ELR (cell line): ENCODE measurements around the gene PRR5L.
"Not testable (repeated sequence)": the region's sequence is repeated elsewhere in the genome, so short reads cannot be mapped to it uniquely, and the experiment has no call there.

Experiments used
- DNase-seq: peaks from one replicate; pipeline ENCODE4 v3.0.0-alpha.2; 2015; ENCODE audit warnings: low read depth

PRR5L gene

DNA sequence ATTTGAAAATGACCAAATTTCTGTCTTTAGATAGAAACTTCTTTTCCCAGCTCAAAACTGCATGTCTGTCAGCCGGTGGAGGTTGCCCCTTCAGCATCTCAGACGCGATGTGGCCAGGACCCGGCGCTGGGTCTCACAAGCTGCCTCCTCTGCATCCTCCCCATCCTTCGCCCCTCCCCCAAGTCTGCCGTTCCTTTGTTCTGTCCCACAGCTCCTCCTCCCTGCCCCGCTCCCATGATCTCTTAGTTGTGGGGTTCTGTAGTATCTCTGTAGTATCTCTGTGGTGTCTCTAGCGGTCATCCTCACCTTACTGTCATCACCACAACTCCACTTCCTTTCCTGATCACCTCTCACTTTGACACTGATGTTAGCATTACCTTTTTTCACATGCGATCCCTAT lies 164.1 kb downstream of the PRR5L start:
- DNase-seq: no peak

DNA sequence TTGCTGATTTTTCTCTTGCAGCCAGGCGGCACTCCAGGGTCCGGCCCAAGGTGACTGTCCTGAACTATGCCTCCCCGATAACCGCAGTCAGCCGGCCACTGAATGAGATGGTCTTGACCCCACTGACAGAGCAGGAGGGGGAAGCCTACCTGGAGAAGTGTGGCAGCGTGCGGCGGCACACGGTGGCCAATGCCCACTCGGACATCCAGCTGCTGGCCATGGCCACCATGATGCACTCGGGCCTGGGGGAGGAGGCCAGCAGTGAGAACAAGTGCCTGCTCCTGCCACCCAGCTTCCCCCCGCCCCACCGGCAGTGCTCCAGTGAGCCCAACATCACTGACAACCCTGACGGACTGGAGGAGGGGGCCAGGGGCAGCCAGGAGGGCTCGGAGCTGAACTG lies 166.2 kb downstream of the PRR5L start:
- DNase-seq: no peak

- DNase-seq: peak; percentile 60
These were observed 167.7 kb downstream of the PRR5L start for GRCh38 chr11:36463781-36464180.

GRCh38 chr11:36464720-36465119 lies 168.6 kb downstream of the PRR5L start:
- DNase-seq: no peak

DNA sequence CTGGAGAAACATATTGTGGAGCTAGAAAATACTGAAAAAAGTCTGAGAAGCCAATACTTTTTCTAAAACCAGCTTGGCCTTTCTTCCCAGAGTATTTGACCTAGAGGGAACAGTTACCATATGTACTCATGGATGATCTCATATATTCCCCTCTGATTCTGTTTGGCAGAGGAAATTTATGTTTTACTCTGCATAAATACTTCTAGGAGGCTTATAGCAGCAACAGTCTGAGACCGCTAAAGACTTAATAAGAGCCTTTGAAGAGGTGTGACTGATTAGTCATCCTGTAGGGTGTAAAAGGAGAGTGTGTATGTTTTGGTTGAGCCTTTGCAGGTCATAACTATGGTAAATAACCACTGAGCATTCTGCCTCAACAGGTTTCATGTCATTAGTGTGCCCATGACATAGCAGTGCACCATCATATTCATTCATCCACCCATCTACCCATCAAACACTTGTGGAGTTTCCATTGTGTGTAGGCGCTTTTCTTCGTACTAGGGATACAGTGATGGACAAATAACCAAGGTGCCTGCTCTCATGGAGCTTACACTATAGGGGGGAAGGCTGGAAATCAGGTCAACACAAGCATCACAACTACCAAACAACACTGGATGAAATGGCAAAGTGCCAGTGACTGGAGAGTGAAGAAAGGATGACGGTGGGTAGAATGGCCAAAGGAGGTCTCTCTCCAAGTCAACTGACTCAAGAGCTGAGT lies 169.5 kb downstream of the PRR5L start:
- DNase-seq: no peak

- no peak for DNase-seq
These were observed 170.9 kb downstream of the PRR5L start for GRCh38 chr11:36467012-36467411.

- no peak for DNase-seq
These were observed 171.8 kb downstream of the PRR5L start for GRCh38 chr11:36467916-36468315.

GRCh38 chr11:36469063-36469462 lies 173.0 kb downstream of the PRR5L start:
- DNase-seq: peak; percentile 60

GRCh38 chr11:36469881-36470802 lies 174.1 kb downstream of the PRR5L start:
- DNase-seq: peak; percentile 64

GRCh38 chr11:36471577-36471976 lies 175.5 kb downstream of the PRR5L start:
- DNase-seq: no peak

DNA sequence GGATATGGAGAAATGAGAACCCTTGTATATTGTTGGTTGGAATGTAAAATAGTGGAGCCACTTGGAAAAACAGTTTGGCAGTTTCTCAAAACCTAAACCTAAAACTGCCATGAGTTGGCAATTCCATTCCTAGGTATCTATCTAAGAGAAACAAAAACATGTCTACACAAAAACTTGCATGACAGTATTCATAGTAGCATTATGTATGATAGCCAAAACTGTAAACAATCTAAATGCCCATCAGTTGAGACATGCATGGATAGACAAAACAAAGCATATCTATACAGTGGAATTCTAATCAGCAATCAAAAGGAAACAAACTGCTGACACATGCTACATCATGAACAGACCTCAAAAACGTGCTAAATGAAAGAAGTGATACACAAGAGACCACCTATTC lies 179.1 kb downstream of the PRR5L start:
- peak; percentile 47 for DNase-seq

GRCh38 chr11:36478700-36479329 lies 182.7 kb downstream of the PRR5L start:
- DNase-seq: peak; percentile 72

DNA sequence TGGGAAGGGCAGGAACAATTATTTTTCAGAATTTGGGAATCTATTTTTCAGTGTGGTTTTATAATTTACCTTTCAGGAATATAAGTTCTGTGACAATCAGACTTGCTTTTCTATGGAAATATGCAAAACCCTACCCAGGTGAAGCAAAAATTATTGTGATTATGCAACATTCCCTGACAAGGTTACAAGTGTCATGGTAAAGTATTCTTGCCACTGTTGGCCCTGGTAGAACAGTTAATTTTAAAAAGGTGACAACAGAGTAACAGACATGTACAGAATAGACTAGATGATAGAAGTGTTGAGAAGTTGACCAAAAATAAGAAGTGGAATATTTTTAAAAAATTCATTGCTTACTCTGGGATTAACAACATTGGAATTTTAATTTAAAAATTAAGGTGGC lies 184.7 kb downstream of the PRR5L start:
- no peak for DNase-seq

DNA sequence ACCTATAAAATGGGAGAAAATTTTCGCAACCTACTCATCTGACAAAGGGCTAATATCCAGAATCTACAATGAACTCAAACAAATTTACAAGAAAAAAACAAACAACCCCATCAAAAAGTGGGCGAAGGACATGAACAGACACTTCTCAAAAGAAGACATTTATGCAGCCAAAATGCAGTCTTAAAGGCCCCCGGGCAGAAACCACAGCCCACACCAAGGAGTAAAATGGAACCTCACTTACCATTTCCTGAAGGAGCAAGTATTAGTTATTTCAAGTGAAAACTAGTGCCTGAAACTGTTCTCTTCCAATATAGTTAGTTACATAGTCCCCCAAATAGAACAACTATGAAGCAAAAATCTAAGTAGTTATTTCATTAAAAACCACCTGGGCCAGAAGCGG lies 187.0 kb downstream of the PRR5L start:
- not testable (repeated sequence) for DNase-seq

DNA sequence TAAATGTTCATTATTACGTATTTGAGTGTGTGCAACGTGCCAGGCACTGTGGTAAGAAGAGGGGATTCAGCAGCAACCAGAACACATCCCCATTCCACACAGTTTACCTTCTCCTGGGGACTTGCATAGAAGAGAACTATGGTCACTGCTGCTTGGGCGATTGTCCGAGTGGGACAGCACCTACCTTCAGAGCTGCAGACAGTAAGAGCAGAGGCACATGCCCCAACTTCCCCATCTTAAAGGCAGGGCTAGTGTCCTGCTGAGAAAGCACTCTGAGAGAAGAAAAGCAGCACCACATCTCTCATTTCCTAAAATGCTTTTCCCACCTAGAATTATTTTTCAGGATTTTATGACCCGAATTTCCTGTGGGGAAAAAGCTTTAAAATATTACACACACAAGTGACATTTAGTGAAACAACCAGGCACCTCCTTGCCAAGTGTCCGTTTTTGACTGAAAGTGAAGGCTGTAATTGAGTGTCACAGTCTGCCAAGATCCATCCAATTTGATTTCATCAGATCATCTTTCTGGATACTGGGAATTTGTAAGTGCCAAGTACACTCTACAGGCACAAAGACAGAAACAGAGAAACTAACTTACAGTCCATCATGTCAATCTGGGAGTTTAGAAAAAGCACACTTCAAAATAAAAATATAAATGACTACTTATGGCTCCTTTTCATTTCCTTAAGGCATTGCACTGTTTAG lies 189.4 kb downstream of the PRR5L start:
- DNase-seq: no peak

DNA sequence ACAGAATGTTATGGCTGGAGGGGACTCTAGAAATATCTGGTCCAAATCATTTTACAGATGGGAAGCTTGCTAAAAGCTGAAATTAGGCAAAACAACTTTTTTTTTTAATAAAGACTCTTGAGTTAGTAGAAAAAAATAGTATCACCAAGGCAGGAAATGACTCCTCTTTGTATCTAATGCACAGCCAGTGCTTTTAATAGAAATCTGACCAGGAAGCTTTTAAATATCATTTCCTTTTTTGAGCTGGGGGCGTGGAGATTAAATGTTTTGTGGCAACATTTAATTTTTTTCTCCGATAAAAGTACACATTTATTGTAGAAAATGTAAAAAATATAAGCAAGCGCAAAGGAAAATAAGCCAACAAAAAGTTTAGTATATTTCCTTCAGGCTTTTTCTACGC lies 191.5 kb downstream of the PRR5L start:
- peak; percentile 33 for DNase-seq

DNA sequence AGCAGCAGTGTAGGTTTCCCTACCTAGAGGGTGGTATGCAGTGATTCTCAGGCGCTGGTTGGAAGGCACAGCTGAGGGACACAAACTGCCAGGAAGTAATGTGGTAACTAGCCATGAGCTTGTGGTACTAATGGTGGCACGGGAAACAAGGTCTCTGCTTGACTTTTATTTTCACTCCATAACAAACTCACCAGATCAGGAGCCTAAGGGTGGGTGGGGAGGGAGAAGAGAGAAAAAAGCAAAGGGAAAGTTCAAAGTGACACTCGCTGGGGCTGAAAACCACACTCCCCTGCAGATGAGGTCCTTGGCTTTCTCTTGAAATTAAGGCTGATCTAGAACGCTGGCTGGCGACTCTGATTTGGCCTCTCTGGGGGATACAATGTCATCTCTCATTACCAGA lies 192.0 kb downstream of the PRR5L start:
- no peak for DNase-seq

DNA sequence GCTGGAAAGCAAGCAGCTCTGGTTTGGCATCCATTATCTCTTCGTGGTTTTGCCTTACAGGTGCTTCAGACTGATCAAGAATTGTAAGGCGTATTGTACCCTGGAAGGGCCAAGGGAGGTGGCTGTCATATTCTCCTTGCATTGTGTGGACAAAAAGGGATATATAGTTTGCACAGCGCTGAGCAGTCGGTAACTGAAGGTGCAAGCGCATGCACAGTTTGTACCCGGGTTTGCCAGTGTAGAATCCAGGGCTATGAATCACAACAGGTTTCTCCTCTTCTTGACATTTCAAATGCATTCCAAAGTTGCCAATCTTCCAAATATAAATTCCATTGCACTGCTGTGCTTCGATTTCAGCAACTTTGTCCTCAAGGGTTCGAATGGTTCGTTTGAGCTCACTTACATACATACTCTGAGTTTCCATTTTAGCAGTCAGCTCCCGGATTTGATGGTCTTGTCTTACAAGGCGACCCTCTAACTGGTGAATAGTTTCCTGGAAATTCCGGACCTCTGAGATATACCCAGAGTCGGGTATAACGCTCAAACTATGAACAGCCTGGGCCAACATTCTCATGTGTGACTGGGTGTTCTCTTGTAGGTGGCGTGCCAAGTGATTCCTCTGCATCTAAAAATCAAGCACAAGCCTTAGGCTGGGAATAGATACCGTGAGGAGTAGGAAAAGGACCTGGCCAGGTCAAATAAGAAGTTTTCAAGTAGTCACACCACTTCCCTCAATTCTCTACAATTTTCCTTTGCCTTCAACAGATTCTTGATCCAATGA lies 194.1 kb downstream of the PRR5L start:
- no peak for DNase-seq

- peak; percentile 71 for DNase-seq
These were observed 196.7 kb downstream of the PRR5L start for GRCh38 chr11:36492724-36493304.

DNA sequence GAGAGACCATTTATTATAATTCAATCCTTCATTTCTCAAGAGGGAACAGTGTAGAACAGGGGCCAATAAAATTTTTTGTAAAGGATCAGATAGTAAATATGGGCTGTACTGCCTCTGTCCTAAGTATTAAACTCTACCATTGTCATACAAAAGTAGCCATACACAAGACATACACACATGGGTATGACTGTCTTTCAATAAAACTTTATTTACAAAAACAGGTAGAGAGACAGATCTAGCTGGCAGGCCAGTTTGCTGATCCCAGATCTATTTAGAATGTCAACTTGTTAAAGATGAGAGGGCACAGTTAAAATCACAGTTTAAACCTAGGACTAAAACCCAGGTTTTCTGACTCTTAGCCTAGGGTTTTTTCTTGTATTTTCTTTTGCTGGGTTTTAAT lies 197.2 kb downstream of the PRR5L start:
- no peak for DNase-seq

GRCh38 chr11:36498721-36499120 lies 202.6 kb downstream of the PRR5L start:
- no peak for DNase-seq
